GM19023 (cell line): ENCODE results near the gene EDIL3.

ENCODE experiments used
- ATAC-seq: cut with Tn5 transposase; IDR thresholded peaks from one replicate; pipeline ENCODE4 v1.9.1; 2021; ENCODE audit warnings: mild to moderate bottlenecking, moderate library complexity; ENCODE audit not compliant: unreplicated experiment

Gene EDIL3

DNA sequence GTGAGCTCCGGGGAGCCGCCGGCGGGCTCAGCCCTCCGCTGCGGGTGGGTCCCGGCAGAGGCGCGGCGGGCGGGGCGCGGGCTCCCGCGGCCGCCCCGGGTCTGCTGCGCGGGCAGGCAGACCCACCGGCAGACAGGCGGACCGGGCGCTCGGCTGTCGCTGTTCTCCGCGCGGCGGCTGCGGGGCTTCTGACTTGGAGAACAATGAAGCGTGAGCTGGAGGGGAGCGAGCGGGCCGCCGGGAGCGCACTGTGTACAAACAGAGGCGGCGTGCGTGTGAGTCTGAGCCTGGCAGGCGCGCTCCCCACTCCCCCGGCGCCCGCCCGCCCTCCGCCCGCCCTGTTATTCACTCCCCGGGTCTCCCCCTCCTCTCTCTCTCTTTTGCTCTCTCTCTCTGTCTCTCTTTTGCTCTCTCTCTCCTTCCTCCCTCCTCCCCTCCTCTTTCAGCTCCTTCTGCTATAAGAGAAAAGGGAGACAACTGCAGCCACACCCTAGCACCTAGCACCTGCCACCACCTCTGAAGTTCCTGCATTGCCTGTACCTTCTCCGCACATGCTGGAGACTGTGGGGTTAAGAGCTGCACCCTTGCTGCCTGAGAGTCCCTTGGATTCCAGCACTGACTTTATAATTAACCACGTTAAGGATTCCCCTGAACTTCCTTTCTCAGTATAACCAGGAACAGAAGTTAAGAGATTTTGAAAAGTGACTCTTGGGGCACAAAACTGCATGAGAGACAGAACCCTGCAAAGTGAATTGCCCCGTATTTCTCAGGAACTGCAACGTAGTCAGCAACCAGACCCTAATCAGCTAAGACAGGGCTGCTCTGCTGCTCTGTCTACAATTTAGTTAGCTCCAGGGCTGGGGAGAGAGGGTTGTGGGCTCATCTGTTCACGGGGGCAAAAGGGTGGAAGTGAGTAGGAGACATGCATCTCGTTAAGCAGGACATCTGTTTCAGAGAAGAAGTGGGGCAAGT, at the start of gene EDIL3:
Gene EDIL3 (minus strand): TSS at position 277 of the 972 bp plus-strand sequence. CDS start 506 bp downstream, outside the sequence.
- ATAC-seq, result no peak

DNA sequence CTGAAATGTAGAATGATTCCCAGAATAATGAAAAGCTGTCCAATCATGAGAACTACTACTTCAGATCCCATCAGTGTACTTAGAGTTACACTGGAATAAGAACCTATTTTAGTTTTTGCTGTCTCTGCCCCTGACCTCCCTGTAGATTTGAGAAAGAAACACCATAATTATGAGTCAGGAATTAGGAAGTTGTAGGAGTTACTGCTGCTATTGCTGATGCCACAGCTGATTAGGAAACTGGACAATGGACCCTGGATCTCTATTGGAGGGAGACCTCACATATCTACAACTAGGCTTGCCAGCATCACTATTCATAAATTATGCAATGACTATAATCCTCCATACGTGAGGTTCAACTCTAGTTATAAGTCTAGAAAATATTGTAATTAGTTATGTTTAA, 48.8 kb upstream of the EDIL3 start:
- no peak for ATAC-seq

- ATAC-seq, result no peak
Observed at GRCh38 chr5:84430863-84431663, 46.4 kb upstream of the EDIL3 start.

DNA sequence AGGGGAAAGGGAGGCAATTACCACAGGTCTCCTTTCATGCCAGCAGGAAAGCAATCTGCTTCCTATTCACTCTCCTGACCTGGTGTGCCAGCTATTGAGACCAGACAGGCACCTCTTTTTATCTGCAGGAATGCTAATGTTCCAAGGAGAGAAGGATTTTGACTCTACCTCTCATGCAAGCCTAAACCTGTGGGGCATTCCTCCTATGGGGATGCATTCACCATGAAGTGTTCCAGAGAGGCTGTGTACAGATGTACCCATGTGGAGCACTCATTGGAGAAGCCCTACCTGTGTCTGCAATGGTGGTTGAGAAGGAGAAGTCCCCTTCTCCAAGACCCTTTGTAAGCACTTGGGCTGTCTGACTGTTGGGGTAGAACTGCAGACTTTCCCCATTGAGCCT, 45.4 kb upstream of the EDIL3 start:
- no peak for ATAC-seq

- ATAC-seq, result no peak
Observed at GRCh38 chr5:84425365-84425881, 40.7 kb upstream of the EDIL3 start.

GRCh38 chr5:84419742-84420141, 35.1 kb upstream of the EDIL3 start:
- ATAC-seq, result no peak

DNA sequence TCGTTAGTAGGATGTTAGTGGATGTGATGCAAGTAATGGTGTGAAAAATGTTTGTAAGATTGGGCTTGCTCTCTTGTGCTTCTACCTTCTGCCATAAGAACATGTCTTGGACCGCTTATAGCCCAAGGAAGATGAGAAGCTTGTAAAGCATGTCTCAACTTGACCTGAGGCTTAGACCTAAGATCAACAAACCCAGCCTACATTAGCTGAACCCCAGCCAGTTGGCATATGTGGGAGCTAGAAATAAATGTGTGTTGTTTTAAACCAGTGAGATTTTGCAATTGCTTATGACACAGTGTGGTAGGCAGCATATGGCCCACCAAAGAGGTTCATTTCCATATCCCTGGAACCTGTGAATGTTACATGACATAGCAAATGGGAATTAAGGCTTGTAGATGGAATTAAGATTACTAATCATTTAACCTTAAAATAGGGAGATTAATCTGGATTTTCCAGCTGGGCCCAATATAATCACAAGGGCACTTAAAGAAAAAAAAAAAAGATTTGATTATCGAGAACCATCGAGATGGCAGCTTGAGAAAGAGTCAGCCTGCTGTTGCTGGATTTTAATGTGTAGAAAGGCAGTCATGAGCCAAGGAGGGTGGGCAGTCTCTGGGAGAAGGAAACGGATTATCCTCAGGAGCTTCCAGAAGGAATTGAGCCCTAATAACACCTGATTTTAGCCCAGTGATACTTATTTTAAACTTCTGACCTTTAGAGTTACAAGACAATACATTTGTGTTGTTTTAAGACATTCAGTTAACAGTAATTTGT, 27.3 kb upstream of the EDIL3 start:
- ATAC-seq, result no peak

GRCh38 chr5:84406111-84406510, 21.4 kb upstream of the EDIL3 start:
- ATAC-seq, result no peak

GRCh38 chr5:84403773-84404172, 19.1 kb upstream of the EDIL3 start:
- ATAC-seq, result no peak

DNA sequence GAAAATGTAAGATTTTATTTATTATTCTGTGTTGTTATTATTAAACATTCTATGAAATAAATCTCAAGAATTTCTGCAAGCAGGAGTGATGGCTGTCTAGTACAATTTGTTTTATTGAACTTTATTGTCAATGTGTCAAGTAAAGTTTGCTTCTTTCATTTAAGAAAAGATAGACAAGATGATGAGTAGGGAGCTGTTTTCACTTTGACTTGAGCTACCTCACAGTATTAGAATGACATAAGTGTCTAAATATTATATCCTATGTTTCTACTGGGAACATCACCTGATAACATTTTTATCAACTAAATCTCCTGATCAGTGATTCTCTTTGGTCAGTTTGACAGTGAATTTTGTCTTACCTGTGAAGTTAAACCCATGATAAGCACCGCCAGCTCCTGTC, 12.7 kb upstream of the EDIL3 start:
- no peak for ATAC-seq

GRCh38 chr5:84393969-84394368, 9.3 kb upstream of the EDIL3 start:
- ATAC-seq, result no peak

DNA sequence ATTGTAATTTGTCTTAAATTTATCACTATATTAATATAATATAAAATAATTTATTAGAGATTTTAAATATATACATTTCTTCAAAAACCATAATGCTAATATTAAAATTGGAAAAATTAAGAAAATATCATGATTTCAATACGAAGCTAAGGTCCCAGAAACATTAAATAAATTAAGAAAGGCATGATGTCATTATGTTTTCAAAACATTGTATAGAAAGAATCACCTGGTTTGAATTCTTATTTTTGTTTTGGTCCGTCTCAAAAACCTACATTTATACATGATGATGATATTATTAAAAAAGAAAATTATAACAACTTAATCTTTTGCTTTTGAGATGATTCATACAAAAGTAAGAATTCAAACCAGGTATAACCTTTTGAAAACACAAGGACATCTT, 8.2 kb upstream of the EDIL3 start:
- no peak for ATAC-seq

DNA sequence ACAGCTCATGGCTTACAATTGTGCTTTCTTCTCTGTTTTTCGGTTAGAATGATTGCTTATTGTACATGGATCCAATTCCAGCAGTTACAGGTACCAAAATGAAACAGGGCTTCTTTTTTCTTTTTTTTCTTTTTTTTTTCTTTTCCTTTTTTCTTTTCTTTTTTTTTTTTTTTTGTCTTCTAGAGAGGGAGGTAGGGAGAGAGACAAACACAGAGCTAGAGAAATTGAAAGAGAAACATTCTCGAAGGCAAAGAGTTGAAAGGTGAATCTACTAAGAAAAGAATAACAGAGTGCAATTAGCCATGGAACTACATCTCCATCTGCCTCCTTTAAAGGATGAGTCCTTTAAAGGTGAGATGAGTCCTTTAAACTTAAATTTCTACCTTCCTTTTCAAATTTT, 1.0 kb upstream of the EDIL3 start:
- ATAC-seq, result no peak

DNA sequence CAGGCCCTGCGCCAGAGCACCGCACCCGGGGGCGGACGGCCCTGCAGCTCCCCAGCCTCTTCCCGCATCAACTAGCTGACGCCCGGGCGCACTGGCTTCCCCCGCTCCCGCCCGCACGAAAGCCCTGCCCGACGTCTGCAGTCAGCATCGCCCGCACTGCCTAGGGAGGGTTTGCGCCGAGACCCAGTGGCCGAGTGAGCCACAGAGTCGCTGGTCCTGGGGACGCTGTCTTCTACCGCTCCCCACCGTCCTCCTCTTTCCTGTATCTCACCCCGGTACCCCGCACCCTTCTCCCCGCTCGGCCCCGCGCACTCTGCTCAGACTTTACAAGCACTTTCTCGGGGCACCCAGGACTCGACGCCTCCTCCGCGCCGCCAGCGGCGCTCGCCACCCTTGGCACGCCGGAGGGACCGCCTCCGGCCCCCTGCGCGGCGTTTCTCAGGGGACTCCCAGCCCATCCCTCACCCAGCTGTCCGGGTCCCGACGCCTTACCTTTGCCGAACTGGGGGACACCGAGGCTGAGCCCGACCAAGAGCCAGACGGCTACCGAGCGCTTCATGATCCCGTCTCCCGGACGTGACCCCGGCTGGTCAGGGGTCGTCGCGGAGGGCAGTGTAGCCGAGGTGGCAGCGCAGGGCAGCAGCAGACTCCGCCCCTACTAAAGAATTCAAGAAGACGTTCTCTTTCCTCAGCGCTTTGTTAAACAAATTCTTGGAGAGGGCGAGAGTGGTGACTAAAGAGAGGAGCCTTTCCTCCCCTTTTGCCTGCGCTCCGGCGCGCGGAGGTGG, 670 bp downstream of the EDIL3 start:
- ATAC-seq, result no peak

DNA sequence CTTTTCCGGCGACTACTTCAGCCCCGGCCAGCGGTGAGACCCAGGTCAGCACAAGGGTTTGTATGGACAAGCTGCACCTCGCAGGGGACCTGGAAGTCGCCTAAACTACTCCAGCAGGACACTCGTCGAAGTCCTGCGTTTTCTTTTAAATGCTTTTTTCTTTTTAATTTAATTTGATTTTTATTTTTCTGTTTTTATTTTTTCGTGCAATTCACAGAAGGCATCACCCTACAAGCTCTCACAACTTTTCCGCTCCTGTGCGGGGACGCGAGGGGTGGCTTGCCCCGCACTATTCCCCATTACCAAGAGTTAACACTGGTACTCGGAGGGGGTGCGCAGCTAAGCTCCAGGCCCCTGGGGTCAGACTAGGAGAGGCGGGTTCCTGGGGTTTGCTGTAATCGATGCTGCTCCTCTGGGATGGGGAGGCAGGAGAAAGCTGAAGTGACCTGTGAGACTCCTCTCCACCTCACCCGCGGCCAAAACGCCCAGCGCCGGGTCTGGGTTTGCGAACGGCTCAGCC, 1.3 kb downstream of the EDIL3 start:
- no peak for ATAC-seq

DNA sequence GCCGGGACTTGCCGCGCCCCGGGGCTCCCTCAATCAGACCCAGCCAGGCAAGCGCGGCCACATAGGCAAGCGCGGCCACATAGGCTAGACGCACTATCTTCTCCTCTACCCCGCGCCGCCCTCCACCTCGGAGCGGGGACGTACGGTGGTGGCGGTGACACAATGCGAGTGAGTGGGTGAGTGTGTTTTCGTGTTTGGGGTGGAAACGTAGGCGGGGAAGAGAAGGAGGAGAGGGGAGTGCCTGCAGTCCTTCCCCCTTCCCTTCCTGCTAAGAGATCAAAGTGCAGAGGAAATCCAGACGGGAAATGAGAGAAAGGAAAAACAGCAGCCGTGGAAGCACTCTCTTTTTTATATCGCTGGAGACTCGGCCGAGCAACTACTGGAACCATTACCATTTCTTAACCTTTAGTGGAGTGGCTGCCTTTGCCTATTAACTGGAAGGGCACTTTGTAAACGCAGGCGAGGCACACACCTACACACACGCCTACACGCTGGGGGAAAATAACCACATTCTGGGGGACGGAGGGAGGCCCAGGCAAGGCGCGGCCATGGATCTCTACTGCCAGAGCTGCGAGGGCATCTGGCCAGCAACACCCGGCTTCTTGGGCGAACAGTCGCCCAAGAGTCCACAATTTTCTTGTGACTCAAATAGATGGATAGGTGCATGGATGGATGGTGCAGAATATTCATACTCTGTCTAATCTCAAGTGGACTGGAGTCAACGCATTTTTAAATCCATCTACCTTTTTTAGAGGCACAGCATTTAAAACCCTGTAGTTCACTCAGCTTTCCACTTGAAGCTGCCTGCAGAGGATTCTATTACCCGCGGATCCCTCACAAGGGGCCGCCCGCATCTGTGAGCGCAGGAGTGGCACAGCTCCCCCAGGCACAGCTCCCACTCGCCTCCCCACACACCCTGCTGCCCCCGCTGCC, 2.1 kb downstream of the EDIL3 start:
- ATAC-seq, result no peak

- no peak for ATAC-seq
Observed at GRCh38 chr5:84381502-84382362, 2.9 kb downstream of the EDIL3 start.

GRCh38 chr5:84379749-84380148, 4.9 kb downstream of the EDIL3 start:
- ATAC-seq, result no peak
